K562 (cell line): ENCODE data around the gene NCOR2. TPM values are rescaled to one million over a fixed set of nuclear protein-coding genes. Genes with fewer than 3 reads are reported as not detected.

Source experiments
- BRD9 ChIP-seq: fragments of 450-650 bp; IDR thresholded peaks from 2 replicates; pipeline ENCODE4 v1.6.1; 2018; ENCODE audit warnings: low read depth; ENCODE audit not compliant: partially characterized antibody
- CBFA2T2 ChIP-seq: fragments of 450-650 bp; conservative IDR thresholded peaks from 2 replicates; pipeline ENCODE4 v1.6.1; 2017; ENCODE audit warnings: mild to moderate bottlenecking
- CBX3 ChIP-seq, 2 experiments: IDR thresholded peaks; 1 replicate in 1 of 2; 2 replicates in 1 of 2; pipeline ENCODE4 v1.6.1; 2012; ENCODE audit warnings: inconsistent platforms in 2 of 2, low read length in 2 of 2, borderline replicate concordance in 1 of 2, control low read depth in 1 of 2
- COPS2 ChIP-seq: fragments of 450-650 bp; conservative IDR thresholded peaks from 2 replicates; pipeline ENCODE4 v1.6.1; 2016; ENCODE audit warnings: mild to moderate bottlenecking, moderate library complexity
- GABPB2 ChIP-seq: fragments of 250-450 bp; sonication (Bioruptor Pico); conservative IDR thresholded peaks from 2 replicates; pipeline ENCODE4 v1.5.1; 2021; ENCODE audit warnings: mild to moderate bottlenecking
- STAT5A ChIP-seq: IDR thresholded peaks from 2 replicates; pipeline ENCODE4 v1.6.1; 2012; ENCODE audit warnings: low read length, inconsistent platforms, borderline replicate concordance
- TRIM28 ChIP-seq: fragments of 450-650 bp; IDR thresholded peaks from 2 replicates; pipeline ENCODE4 v1.6.1; 2017
- XRCC4 ChIP-seq: IDR thresholded peaks from one replicate; pipeline ENCODE4 v1.6.1; 2011; ENCODE audit not compliant: insufficient read depth, insufficient read length; ENCODE audit errors: extremely low read depth
- ZNF586 ChIP-seq: fragments of 450-650 bp; formaldehyde crosslinking; conservative IDR thresholded peaks from 2 replicates; pipeline ENCODE4 v1.4.0; 2020; ENCODE audit warnings: mild to moderate bottlenecking, moderate library complexity
- ZNF695 ChIP-seq: fragments of 450-650 bp; formaldehyde crosslinking; IDR thresholded peaks from 2 replicates; pipeline ENCODE4 v1.4.0; 2020; ENCODE audit warnings: mild to moderate bottlenecking, moderate library complexity
- polyA plus RNA-seq, 8 experiments: library from polyadenylated mRNA; depleted of rRNA in 4 of 8; stranded (reverse) in 5 of 8; unstranded in 3 of 8; fragments of >200 nt; fragmentation: Nextera tagmentation in 2 of 8; fragmentation: Illumina TruSeq in 1 of 8; extraction: Ambion mirVana in 2 of 8; extraction: Trizol in 1 of 8; gene quantifications; 2 replicates each; pipeline versions ENCODE4 v1.2.1 to v1.2.3, GENCODE V29; 2011 to 2014; ENCODE audit warnings: inconsistent platforms in 1 of 8, missing spikeins in 1 of 8
- total RNA-seq, 7 experiments: library from RNA; depleted of rRNA in 6 of 7; stranded (reverse); fragments of >200 nt in 6 of 7; fragmentation: Illumina TruSeq in 2 of 7; extraction: Trizol in 2 of 7; gene quantifications; 2 replicates each; pipeline versions ENCODE4 v1.2.1 to v1.2.3, GENCODE V29; 2011 to 2021; ENCODE audit warnings: low replicate concordance in 1 of 7
- TF ChIP-seq, protein P1 (sequence below): sonication (generic); formaldehyde crosslinking; IDR thresholded peaks from 2 replicates; pipeline ENCODE4 v1.9.0; 2022; ENCODE audit warnings: mild to moderate bottlenecking, missing genetic modification reagents
- TF ChIP-seq, protein P2 (sequence below): fragments of 250-450 bp; sonication (Bioruptor Pico); IDR thresholded peaks from 2 replicates; pipeline ENCODE4 v1.9.0; 2021; ENCODE audit warnings: mild to moderate bottlenecking, inconsistent platforms

Gene NCOR2
- total and polyA plus RNA-seq, 9 of the 15 experiments (the other 6 are each of a cell fraction or from before 2014, with no cell fraction given): 0.18 to 126 (median 8.4) TPM

DNA sequence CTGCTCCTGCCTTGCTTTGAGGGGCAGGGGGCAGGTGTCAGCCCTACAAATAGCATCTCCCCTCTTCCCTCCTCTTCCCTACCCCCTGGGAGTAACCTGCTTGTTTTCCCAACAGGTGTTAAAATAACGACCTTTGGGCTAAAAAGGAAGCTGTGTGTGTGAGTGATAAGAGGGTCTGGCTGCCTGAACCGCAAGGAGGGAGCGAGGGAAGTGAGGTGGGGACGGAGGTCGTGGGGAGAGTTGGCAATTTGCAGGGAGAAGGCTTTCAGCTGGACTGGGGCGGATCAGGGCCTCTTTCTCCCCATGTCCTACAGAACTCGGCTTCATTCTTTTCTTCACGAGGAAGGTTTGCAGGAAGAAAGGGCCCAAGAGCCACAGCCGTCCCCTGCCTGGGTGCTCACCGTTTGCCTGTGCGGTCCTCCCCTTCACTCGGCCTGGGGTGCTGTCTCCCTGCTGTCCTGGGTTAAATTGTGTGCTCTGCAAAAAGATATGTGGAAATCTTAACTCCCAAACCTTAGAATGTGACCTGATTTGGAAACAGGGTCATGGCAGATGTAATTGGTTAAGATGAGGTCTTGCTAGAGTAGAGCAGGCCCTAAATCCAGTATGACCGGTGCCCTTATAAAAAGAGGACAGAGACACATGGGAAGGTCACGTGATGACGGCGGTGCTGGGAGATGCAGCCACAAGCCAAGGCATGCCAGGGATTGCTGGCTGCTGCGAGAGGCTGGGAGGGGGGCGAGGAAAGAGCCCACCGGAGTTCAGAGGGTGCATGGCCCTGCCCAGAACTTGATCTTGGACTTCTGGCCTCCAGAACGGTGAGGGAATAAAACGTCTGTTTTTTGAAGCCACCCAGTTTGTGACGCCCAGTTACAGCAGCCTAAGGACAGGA, 38.7 kb upstream of the NCOR2 start (continued):
- TF ChIP-seq CBX3 (IDR thresholded peaks at IDR 0.05; ENCODE audit: borderline replicate concordance in 1 of 2, low read length in 2 of 2): 0 out of 3 replicates have a peak, but pooled peaks of 1 of the 2 experiments have one; percentile 2
- no peak for TF ChIP-seq ZNF586 (CRISPR knock-in tag)
- TF ChIP-seq CBFA2T2: peak; percentile 68
- no peak for TF ChIP-seq XRCC4
- no peak for TF ChIP-seq GABPB2 (CRISPR knock-in tag)
- TF ChIP-seq, protein P1, sequence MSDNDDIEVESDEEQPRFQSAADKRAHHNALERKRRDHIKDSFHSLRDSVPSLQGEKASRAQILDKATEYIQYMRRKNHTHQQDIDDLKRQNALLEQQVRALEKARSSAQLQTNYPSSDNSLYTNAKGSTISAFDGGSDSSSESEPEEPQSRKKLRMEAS (CRISPR knock-in tag): peak; percentile 40; the same call in 1 of the 2 replicates
- TF ChIP-seq, protein P2, sequence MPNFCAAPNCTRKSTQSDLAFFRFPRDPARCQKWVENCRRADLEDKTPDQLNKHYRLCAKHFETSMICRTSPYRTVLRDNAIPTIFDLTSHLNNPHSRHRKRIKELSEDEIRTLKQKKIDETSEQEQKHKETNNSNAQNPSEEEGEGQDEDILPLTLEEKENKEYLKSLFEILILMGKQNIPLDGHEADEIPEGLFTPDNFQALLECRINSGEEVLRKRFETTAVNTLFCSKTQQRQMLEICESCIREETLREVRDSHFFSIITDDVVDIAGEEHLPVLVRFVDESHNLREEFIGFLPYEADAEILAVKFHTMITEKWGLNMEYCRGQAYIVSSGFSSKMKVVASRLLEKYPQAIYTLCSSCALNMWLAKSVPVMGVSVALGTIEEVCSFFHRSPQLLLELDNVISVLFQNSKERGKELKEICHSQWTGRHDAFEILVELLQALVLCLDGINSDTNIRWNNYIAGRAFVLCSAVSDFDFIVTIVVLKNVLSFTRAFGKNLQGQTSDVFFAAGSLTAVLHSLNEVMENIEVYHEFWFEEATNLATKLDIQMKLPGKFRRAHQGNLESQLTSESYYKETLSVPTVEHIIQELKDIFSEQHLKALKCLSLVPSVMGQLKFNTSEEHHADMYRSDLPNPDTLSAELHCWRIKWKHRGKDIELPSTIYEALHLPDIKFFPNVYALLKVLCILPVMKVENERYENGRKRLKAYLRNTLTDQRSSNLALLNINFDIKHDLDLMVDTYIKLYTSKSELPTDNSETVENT (CRISPR knock-in tag): no peak
- TF ChIP-seq COPS2: no peak
- TF ChIP-seq STAT5A: 0 out of 2 replicates have a peak, but pooled peaks have one; percentile 6
- TF ChIP-seq TRIM28: no peak
- no peak for TF ChIP-seq ZNF695 (CRISPR knock-in tag)
- TF ChIP-seq BRD9: no peak
